ENCODE results near the gene ATAD3C. TPM values are rescaled to one million over a fixed set of nuclear protein-coding genes. Genes with fewer than 3 reads are reported as not detected.
"Not testable (repeated sequence)": the region's sequence is repeated elsewhere in the genome, so short reads cannot be mapped to it uniquely, and the experiment has no call there.

Gene ATAD3C
- total RNA-seq, 2 experiments from 2014 or later, result 1.0 to 1.4 TPM

DNA sequence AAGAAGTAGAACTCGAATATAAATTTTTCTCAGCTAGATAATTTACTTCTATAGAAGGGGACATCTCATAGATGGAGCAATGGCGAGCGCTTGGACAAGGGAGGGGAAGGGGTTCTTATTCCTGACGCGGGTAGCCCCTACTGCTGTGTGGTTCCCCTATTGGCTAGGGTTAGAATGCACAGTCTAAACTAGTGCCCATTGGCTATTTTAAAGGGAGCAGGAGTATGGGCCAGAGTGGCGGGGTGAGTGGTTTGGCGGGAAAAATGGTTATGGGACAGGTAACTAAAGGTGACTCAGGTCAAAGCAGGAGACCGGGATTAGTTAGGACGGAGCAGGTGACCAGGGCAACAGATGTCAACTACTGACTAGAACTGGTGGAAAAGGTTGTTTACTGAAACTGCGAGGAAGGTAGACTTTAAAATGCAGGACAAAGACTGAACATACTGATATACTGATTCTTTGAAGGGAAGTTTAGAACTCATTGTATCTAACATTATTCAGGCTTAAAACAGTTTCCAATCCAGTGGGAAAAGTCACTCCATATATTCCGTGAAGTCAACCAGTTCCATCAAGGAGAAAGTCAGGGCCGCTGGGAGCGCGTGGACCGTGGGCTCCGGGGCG is 61.5 kb downstream of the ATAD3C start:
- DNase-seq, result peak; percentile 36
- ChIA-PET CTCF (no interaction called here), POLR2A (interaction anchor here (0.5 kb wide), 1 partner anchor 103 kb away, joined by 3 read pairs; the partner anchor contains the start of gene MRPL20)
- ATAC-seq, result no peak
- Mint-ChIP-seq H3K4me1 (ENCODE audit: low read depth) (peaks cover 18% of the 10 kb centered on the region), H3K9me3 (ENCODE audit: insufficient read depth) (no peaks in the 10 kb centered on the region), H3K27me3 (ENCODE audit: low read depth) (no peaks in the 10 kb centered on the region), H3K36me3 (ENCODE audit: low read depth) (peaks cover 6% of the 10 kb centered on the region), H3K4me3 (peak overlapping the region; percentile 79), H3K27ac (peak overlapping the region; percentile 91)

- peak; percentile 97 for DNase-seq
- POLR2A ChIA-PET, result interaction anchor here (0.5 kb wide), 1 partner anchor 104 kb away, joined by 3 read pairs; the partner anchor contains the start of gene MRPL20
- no peaks in the 10 kb centered on the region for H3K9me3 Mint-ChIP-seq (ENCODE audit: insufficient read depth)
- CTCF ChIA-PET, result no interaction called here
- H3K36me3 Mint-ChIP-seq (ENCODE audit: low read depth), result peaks cover 6% of the 10 kb centered on the region
- H3K27me3 Mint-ChIP-seq (ENCODE audit: low read depth), result no peaks in the 10 kb centered on the region
- peak within 1 kb of the TSS; percentile 79 for H3K4me3 Mint-ChIP-seq
- peak; percentile 92 for ATAC-seq
- H3K27ac Mint-ChIP-seq, result peak within 1 kb of the TSS; percentile 91
- peaks cover 17% of the 10 kb centered on the region for H3K4me1 Mint-ChIP-seq (ENCODE audit: low read depth)
Measured at GRCh38 chr1:1511533-1512285, 62.2 kb downstream of the ATAD3C start, which contains the start of gene ATAD3A. Gene ATAD3A (plus strand): TSS chr1:1512162. CDS start chr1:1512269, 107 bp downstream.

- Mint-ChIP-seq H3K4me3 (peak overlapping the region; percentile 76), H3K27ac (peak overlapping the region; percentile 60), H3K4me1 (ENCODE audit: low read depth) (peaks cover 14% of the 10 kb centered on the region)
- H3K9me3 Mint-ChIP-seq (ENCODE audit: insufficient read depth); CTCF ChIA-PET; POLR2A ChIA-PET; H3K27me3 Mint-ChIP-seq (ENCODE audit: low read depth); H3K36me3 Mint-ChIP-seq (ENCODE audit: low read depth): not testable (repeated sequence)
- DNase-seq, result peak; percentile 37
- peak; percentile 35 for ATAC-seq
Measured at GRCh38 chr1:1512425-1512824, 62.9 kb downstream of the ATAD3C start.

DNA sequence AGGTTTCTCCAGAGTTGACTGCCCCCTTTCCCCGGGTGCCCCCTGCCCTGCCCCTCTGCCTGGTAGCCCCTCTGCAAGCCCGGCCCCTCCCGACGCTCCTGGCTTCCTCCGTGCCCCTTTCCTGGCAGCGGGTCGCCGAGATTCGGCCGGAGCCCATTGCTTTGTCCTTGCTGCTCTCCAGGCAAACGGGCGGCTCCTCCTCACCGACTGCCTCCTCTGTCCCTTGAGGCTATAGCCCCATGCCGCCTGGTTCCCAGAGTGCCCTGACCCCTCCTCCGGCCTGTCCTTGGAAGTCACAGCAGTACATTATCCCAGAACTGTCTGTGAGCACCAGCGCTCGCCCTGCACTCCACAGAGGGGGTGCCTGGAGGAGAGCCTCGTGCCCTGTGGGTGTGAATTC is 64.2 kb downstream of the ATAD3C start:
- H3K27ac Mint-ChIP-seq, result peak overlapping the region; percentile 55

GRCh38 chr1:1514376-1514775 is 64.9 kb downstream of the ATAD3C start:
- H3K27me3 Mint-ChIP-seq (ENCODE audit: low read depth); H3K9me3 Mint-ChIP-seq (ENCODE audit: insufficient read depth); POLR2A ChIA-PET; ATAC-seq; H3K4me3 Mint-ChIP-seq; H3K27ac Mint-ChIP-seq; DNase-seq: not testable (repeated sequence)
- H3K4me1 Mint-ChIP-seq (ENCODE audit: low read depth), result peaks cover 12% of the 10 kb centered on the region
- CTCF ChIA-PET, result interaction anchor here (0.9 kb wide), 1 partner anchor 10 kb away, joined by 3 read pairs; no protein-coding TSS in a partner anchor
- H3K36me3 Mint-ChIP-seq (ENCODE audit: low read depth), result peaks cover 18% of the 10 kb centered on the region

More for the DNA sequence above, 64.2 kb downstream of the ATAD3C start:
- POLR2A ChIA-PET; CTCF ChIA-PET; ATAC-seq; H3K27me3 Mint-ChIP-seq (ENCODE audit: low read depth); H3K9me3 Mint-ChIP-seq (ENCODE audit: insufficient read depth); DNase-seq: not testable (repeated sequence)
- Mint-ChIP-seq H3K36me3 (ENCODE audit: low read depth) (peaks cover 15% of the 10 kb centered on the region), H3K4me1 (ENCODE audit: low read depth) (peaks cover 12% of the 10 kb centered on the region), H3K4me3 (peak overlapping the region; percentile 69)

DNA sequence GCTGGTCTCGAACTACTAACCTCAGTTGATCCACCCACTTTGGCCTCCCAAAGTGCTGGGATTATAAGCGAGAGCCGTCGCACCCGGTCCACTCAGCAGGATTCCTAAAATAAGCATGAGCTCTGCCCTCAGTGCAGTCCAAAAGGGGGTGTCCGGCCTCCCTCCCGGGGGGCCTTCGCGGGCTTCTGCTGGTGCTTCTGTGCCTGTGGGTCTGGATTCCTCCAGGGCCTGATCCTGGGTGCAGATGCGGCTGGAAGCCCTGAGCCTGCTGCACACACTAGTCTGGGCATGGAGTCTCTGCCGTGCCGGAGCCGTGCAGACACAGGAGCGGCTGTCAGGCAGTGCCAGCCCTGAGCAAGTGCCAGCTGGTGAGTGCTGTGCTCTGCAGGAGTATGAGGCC is 67.4 kb downstream of the ATAD3C start:
- H3K4me1 Mint-ChIP-seq (ENCODE audit: low read depth); DNase-seq; CTCF ChIA-PET; H3K9me3 Mint-ChIP-seq (ENCODE audit: insufficient read depth); ATAC-seq; H3K27me3 Mint-ChIP-seq (ENCODE audit: low read depth); H3K27ac Mint-ChIP-seq; H3K4me3 Mint-ChIP-seq: not testable (repeated sequence)
- H3K36me3 Mint-ChIP-seq (ENCODE audit: low read depth), result peaks cover 21% of the 10 kb centered on the region
- POLR2A ChIA-PET, result interaction anchor here (0.6 kb wide), 1 partner anchor 148 kb away, joined by 3 read pairs; no protein-coding TSS in a partner anchor

DNA sequence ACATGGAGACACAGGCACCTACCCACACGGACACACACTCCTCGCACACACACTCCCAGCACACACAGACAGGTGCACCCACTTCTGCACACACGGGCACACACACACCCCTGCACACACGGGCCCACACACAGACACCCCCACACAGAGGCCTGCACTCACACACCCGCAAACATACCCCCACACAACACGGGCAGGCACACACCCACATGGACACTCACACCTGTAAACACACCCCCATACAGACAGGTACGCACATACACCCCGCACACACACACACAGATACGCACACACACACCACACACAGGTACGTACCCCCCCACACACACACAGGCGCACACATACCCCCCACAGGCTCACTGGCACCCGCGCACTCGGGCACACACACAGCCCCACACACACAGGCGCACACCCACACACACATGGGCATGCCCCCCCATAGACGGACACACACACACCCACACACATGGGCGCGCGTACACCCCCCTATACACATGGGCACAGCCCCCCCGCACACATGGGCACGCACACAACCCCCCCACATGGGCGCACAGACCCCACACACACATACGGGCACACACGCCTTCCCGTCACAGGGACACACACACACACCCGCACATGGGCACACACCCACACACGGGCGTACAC is 68.6 kb downstream of the ATAD3C start:
- DNase-seq (no peak), ATAC-seq (no peak)
- H3K27me3 Mint-ChIP-seq (ENCODE audit: low read depth), result no peaks in the 10 kb centered on the region
- H3K4me1 Mint-ChIP-seq (ENCODE audit: low read depth), result peaks cover 6% of the 10 kb centered on the region
- no peaks in the 10 kb centered on the region for H3K9me3 Mint-ChIP-seq (ENCODE audit: insufficient read depth)
- ChIA-PET CTCF (no interaction called here), POLR2A (no interaction called here)
- H3K27ac Mint-ChIP-seq, result no peak overlapping the region
- peaks cover 21% of the 10 kb centered on the region for H3K36me3 Mint-ChIP-seq (ENCODE audit: low read depth)
- no peak overlapping the region for H3K4me3 Mint-ChIP-seq

DNA sequence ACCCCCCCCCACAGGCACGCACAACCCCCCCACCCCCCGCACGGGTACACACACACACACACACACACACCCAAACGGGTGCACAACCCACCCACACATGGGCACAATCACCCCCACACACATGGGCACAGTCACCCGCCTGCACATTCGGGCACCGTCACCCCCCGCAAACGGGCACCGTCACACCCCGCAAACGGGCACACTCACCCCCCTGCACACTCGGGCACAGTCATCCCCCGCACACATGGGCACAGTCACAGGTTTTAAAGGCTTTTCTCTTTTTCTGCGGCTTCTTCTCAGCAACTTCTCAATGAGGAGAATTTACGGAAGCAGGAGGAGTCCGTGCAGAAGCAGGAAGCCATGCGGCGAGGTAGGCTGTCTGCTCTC is 69.1 kb downstream of the ATAD3C start:
- CTCF ChIA-PET, result not testable (repeated sequence)

More for the DNA sequence above, 69.1 kb downstream of the ATAD3C start:
- DNase-seq; H3K4me1 Mint-ChIP-seq (ENCODE audit: low read depth); POLR2A ChIA-PET; ATAC-seq; H3K4me3 Mint-ChIP-seq; H3K27ac Mint-ChIP-seq; H3K27me3 Mint-ChIP-seq (ENCODE audit: low read depth); H3K9me3 Mint-ChIP-seq (ENCODE audit: insufficient read depth): not testable (repeated sequence)
- peaks cover 21% of the 10 kb centered on the region for H3K36me3 Mint-ChIP-seq (ENCODE audit: low read depth)

Other genes with a start within 250 kb of the ATAD3C start
- gene TNFRSF18, start 243.1 kb upstream of the ATAD3C start, total RNA-seq, result 10 to 100 TPM; 17.5 to 18.8 TPM
- 1 to 10 TPM; 1.6 to 2.9 TPM for gene TNFRSF4, start 235.5 kb upstream of the ATAD3C start, total RNA-seq
- 10 to 100 TPM; 96.9 to 99.3 TPM for gene SDF4, start 217.7 kb upstream of the ATAD3C start, total RNA-seq
- gene B3GALT6, start 217.5 kb upstream of the ATAD3C start, total RNA-seq, result 10 to 100 TPM; 21.2 to 22.4 TPM
- 1 to 10 TPM; 1.8 to 2.2 TPM for gene C1QTNF12, start 203.0 kb upstream of the ATAD3C start, total RNA-seq
- 10 to 100 TPM; 62.3 to 67.5 TPM for gene UBE2J2, start 175.8 kb upstream of the ATAD3C start, total RNA-seq
- gene SCNN1D, start 169.3 kb upstream of the ATAD3C start, total RNA-seq, result 1 to 10 TPM; 3.4 to 3.6 TPM
- gene ACAP3, start 141.8 kb upstream of the ATAD3C start, total RNA-seq, result 10 to 100 TPM; 65.2 to 87.3 TPM
- 10 to 100 TPM; 24.0 to 26.2 TPM for gene PUSL1, start 141.1 kb upstream of the ATAD3C start, total RNA-seq
- gene INTS11, start 125.0 kb upstream of the ATAD3C start, total RNA-seq, result 100 to 1,000 TPM; 120 to 134 TPM
- gene CPTP, start 124.9 kb upstream of the ATAD3C start, total RNA-seq, result 10 to 100 TPM; 18.5 to 21.4 TPM
- gene TAS1R3, start 118.4 kb upstream of the ATAD3C start, total RNA-seq, result 1 to 10 TPM in 1 of 2 experiments, under 1 TPM in 1; 0.78 to 1.2 TPM
- gene DVL1, start 100.3 kb upstream of the ATAD3C start, total RNA-seq, result 10 to 100 TPM; 29.1 to 30.7 TPM
- gene MXRA8, start 91.1 kb upstream of the ATAD3C start, total RNA-seq, result not detected
- 100 to 1,000 TPM; 120 to 123 TPM for gene AURKAIP1, start 74.5 kb upstream of the ATAD3C start, total RNA-seq
- 100 to 1,000 TPM in 1 of 2 experiments, 10 to 100 TPM in 1; 98.3 to 110 TPM for gene CCNL2, start 50.4 kb upstream of the ATAD3C start, total RNA-seq
- 100 to 1,000 TPM; 111 to 117 TPM for gene MRPL20, start 42.4 kb upstream of the ATAD3C start, total RNA-seq
- gene ANKRD65, start 28.4 kb upstream of the ATAD3C start, total RNA-seq, result not detected
- under 1 TPM; 0.21 to 0.29 TPM for gene VWA1, start 14.0 kb upstream of the ATAD3C start, total RNA-seq
- 10 to 100 TPM; 41.5 to 49.6 TPM for gene ATAD3B, start 22.1 kb downstream of the ATAD3C start, total RNA-seq
- 10 to 100 TPM; 51.6 to 57.4 TPM for gene ATAD3A, start 62.5 kb downstream of the ATAD3C start, total RNA-seq
- gene TMEM240, start 90.9 kb downstream of the ATAD3C start, total RNA-seq, result 1 to 10 TPM; 1.0 to 1.1 TPM
- gene SSU72, start 125.2 kb downstream of the ATAD3C start, total RNA-seq, result 100 to 1,000 TPM; 123 to 129 TPM
- 1 to 10 TPM; 7.5 to 9.3 TPM for gene FNDC10, start 150.4 kb downstream of the ATAD3C start, total RNA-seq
- gene MIB2, start 165.8 kb downstream of the ATAD3C start, total RNA-seq, result 10 to 100 TPM; 49.3 to 50.7 TPM
- 1 to 10 TPM; 1.7 to 2.0 TPM for gene MMP23B, start 182.5 kb downstream of the ATAD3C start, total RNA-seq
- gene CDK11B, start 209.3 kb downstream of the ATAD3C start, total RNA-seq, result 10 to 100 TPM; 35.4 to 39.5 TPM
- 10 to 100 TPM; 39.6 to 40.7 TPM for gene SLC35E2B, start 243.1 kb downstream of the ATAD3C start, total RNA-seq